ENCODE data around the gene KCNK7. TPM values are rescaled to one million over a fixed set of nuclear protein-coding genes. Genes with fewer than 3 reads are reported as not detected.

The KCNK7 gene
- total and polyA plus RNA-seq, 7 donors = 0.54 to 1.4 (median 0.71) TPM; not detected in 4

DNA sequence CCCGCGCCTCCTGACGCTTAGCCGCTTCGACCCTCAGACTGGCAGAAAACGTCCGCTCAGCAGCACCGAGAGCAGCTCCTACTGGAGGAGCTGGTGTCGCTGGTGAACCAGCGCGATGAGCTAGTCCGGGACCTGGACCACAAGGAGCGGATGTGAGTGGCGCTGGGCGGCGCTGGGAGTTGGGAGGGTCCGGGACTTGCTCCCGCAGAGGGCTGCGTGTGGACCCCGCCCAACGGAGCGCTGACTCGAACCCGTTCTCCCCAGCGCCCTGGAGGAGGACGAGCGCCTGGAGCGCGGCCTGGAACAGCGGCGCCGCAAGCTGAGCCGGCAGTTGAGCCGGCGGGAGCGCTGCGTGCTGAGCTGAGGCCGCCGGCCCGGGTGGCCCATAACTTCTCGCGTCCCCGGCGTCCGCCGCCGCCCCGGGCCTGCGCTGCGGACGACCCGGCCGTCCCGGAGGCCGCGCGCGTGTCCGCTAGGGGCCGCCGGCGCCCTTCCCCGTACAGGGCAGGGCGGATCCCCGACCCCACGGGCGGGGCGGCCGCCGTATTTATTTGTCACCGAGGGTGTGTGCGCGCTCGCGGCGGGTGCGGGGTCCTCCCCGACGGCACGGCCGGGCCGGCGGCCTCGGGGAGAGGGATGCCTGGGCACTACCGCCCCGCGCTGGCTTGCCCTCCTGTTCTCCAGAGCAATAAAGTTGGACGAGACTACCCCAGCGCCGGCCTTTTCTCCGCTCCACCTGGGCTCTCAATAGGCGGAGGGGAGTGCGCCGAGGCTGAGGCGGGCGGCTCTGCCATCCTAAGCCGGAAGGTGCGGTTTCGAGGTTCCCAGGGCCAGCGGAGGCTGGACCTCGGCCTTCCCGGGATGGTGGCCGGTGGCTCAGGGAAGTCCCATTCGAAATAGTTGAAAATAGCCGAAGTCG lies 3.4 kb downstream of the KCNK7 start:
- TF ChIP-seq POLR2A (IDR thresholded peaks at IDR 0.05) (no peak), EP300 (IDR thresholded peaks at IDR 0.05) (no peak), POLR2AphosphoS5 (IDR thresholded peaks at IDR 0.05) (peak; percentile 15 to 20 (median 18))
- TF ChIP-seq, protein P1, sequence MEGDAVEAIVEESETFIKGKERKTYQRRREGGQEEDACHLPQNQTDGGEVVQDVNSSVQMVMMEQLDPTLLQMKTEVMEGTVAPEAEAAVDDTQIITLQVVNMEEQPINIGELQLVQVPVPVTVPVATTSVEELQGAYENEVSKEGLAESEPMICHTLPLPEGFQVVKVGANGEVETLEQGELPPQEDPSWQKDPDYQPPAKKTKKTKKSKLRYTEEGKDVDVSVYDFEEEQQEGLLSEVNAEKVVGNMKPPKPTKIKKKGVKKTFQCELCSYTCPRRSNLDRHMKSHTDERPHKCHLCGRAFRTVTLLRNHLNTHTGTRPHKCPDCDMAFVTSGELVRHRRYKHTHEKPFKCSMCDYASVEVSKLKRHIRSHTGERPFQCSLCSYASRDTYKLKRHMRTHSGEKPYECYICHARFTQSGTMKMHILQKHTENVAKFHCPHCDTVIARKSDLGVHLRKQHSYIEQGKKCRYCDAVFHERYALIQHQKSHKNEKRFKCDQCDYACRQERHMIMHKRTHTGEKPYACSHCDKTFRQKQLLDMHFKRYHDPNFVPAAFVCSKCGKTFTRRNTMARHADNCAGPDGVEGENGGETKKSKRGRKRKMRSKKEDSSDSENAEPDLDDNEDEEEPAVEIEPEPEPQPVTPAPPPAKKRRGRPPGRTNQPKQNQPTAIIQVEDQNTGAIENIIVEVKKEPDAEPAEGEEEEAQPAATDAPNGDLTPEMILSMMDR (IDR thresholded peaks at IDR 0.05) = no peak
- Histone ChIP-seq H3K9me3 (no peaks in the 10 kb centered on the region), H3K4me3 (peak overlapping the region in 1 of 4 donors; percentile 9), H3K4me1 (peaks cover 0 to 54% (median 47%) of the 10 kb centered on the region in 4 donors), H3K27me3 (no peaks in the 10 kb centered on the region), H3K36me3 (peaks cover 7 to 50% (median 30%) of the 10 kb centered on the region in 4 donors), H3K27ac (peak overlapping the region; percentile 18 to 81 (median 53))
- WGBS, 2 donors = 19 to 57% methylated on average over 106 of the region's 106 CpGs
- intact Hi-C loops (cut with DNase I) = loop anchor here (2.0 kb wide), 1 partner anchor 15 kb away; the partner anchor contains the start of gene EHBP1L1
- peak; percentile 76 for DNase-seq

DNA sequence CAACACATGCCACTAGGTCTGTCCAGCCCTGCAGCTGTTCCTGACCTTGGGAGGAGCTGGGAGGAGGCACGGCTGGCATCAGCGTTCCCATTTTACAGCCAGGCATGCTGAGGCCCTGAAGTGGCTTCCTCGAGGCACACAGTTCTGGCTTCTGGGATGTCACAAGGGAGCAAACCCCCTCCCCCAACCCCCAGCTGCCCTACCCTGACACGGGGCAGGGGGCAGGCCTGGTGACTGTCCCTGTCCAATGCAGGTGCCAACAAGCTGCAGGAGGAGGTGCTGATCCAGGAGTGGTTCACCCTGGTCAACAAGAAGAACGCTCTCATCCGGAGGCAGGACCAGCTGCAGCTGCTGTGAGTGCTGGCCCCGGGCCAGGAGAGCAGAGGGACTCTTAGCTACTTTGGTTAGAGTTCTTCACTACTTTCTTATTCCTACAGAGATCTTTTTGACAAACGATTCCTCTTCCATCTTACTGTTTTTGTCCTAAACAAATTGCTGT lies 5.3 kb downstream of the KCNK7 start:
- H3K9me3 ChIP-seq = no peaks in the 10 kb centered on the region
- 56 to 67% methylated on average over 8 of the region's 8 CpGs for WGBS, 2 donors
- TF ChIP-seq POLR2AphosphoS5 (IDR thresholded peaks at IDR 0.05) (peak in 1 of 4 donors; percentile 15), POLR2A (IDR thresholded peaks at IDR 0.05) (no peak)
- intact Hi-C loops (cut with DNase I) = no loop called here
- no peaks in the 10 kb centered on the region for H3K27me3 ChIP-seq
- H3K4me3 ChIP-seq = no peak overlapping the region
- H3K36me3 ChIP-seq = peaks cover 7 to 59% (median 34%) of the 10 kb centered on the region in 4 donors
- H3K27ac ChIP-seq = peak overlapping the region in 3 of 4 donors; percentile 57 to 81 (median 77)
- H3K4me1 ChIP-seq = peaks cover 0 to 70% (median 61%) of the 10 kb centered on the region in 4 donors
- peak; percentile 84 for DNase-seq

DNA sequence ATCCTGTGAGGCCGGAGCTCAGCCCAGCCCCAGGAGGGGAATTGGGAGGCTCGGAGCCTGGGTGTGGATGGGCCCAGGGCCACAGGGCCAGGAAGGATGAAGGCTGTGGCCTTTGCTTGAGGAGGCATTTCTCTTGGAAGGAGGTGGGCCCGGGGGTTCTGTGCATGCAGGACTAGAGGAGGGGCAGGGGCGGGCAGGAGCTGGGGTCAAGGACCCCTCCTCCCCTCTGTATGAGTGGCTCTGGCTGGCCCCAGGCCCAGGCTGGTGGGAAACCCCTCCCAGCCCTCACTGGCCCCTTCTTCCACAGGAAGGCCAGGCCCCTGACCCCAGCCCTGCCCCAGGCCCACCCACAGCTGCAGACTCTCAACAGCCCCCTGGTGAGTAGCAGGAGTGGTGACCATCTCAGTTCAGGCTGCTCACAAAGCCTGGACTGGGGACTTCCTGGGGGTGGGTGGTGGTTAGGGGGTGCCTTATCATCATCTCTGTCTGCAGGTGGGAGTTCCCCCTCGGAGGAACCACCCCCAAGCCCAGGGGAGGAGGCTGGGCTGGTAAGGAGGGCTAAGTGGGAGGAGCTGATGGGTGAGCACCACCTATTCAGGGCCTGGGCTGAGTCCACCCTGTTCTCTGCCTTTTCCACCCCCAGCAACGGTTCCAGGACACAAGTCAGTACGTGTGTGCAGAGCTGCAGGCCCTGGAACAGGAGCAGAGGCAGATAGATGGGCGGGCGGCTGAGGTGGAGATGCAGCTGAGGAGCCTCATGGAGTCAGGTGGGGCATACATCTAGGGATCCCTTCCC lies 6.0 kb downstream of the KCNK7 start:
- intact Hi-C loops (cut with DNase I) = no loop called here
- Histone ChIP-seq H3K4me1 (peaks cover 0 to 73% (median 62%) of the 10 kb centered on the region in 4 donors), H3K9me3 (no peaks in the 10 kb centered on the region), H3K36me3 (peaks cover 10 to 65% (median 37%) of the 10 kb centered on the region in 4 donors), H3K27me3 (no peaks in the 10 kb centered on the region), H3K4me3 (no peak overlapping the region), H3K27ac (peak overlapping the region; percentile 77 to 98 (median 82))
- WGBS, 2 donors = 76 to 86% methylated on average over 9 of the region's 9 CpGs
- DNase-seq = peak; percentile 66
- TF ChIP-seq POLR2A (IDR thresholded peaks at IDR 0.05) (no peak), POLR2AphosphoS5 (IDR thresholded peaks at IDR 0.05) (no peak), EP300 (IDR thresholded peaks at IDR 0.05) (no peak)
- TF ChIP-seq, protein P1 (IDR thresholded peaks at IDR 0.05) = no peak

DNA sequence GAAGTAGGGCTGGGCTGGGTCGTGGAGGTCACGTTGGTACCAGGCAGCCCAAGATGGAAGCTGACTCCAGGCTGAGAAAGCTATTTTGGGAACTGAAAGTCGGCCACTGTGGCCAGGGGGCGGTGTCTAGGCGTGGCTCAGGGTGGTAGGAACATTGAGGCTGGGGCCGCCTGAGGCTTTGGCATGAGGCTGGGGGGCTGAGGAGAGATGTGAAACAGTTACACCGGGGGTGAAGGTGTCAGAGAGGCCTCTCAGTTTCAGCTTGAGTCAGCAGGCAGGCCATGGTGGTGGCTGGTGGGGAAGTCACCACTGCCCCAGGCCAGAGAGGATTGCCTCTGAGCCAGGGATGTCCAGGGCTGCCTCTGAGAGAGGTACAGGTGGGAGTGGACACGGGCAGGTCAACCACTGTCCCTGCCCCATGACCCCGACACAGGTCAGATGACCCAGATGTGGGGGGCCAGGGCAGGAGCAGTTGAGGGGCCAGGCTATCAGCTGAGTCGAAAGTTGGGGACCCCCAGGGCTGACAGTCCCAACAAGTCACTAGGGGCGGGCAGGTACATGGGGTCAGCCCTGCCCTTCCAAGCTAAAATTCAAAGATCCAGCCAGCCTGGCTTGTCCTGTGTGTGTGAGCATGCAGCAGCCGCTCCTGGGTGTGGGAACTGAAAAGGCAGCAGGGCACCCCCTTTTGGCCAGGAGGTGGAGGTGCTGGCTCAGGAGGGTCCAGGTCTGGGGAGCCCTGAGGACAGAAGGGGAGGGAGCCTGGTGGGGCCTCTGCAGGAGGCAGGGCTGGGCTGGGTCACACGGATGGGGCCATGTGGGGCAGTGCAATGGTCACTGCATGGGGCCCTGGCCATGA lies 7.2 kb downstream of the KCNK7 start:
- Histone ChIP-seq H3K4me1 (peaks cover 0 to 77% (median 64%) of the 10 kb centered on the region in 4 donors), H3K4me3 (no peak overlapping the region)
- peak; percentile 86 for DNase-seq

More for the DNA sequence above, 7.2 kb downstream of the KCNK7 start:
- Histone ChIP-seq H3K36me3 (peaks cover 15 to 77% (median 45%) of the 10 kb centered on the region in 4 donors), H3K27me3 (no peaks in the 10 kb centered on the region), H3K27ac (peak overlapping the region; percentile 77 to 98 (median 82)), H3K9me3 (no peaks in the 10 kb centered on the region)
- intact Hi-C loops (cut with DNase I) = no loop called here
- WGBS, 2 donors = 44 to 48% methylated on average over 13 of the region's 13 CpGs
- TF ChIP-seq EP300 (IDR thresholded peaks at IDR 0.05) (no peak), POLR2A (IDR thresholded peaks at IDR 0.05) (no peak)
- TF ChIP-seq, protein P1 (IDR thresholded peaks at IDR 0.05) = peak; percentile 21 to 49 (median 40)
